ENCODE measurements around the gene PTOV1. TPM values are rescaled to one million over a fixed set of nuclear protein-coding genes. Genes with fewer than 3 reads are reported as not detected.
A peak's percentile ranks its signal among the peaks of the same experiment; 100 is the strongest.

PTOV1 gene
- total RNA-seq (ENCODE audit: unreplicated experiment) = 231 TPM
- long read RNA-seq, transcript PTOV1-212 (13 exons, 1,577 nt) = major isoform, 140 of 188 reads
- long read RNA-seq, transcript PTOV1-220 (13 exons, 1,587 nt) = minor isoform, 12 of 188 reads
- long read RNA-seq, partial matches to known transcripts = 8 of 188 reads
- long read RNA-seq, other reads (novel, unspliced or antisense) = 24 of 188 reads

GRCh38 chr19:49850487-49851342, at the start of gene PTOV1:
Gene PTOV1 (plus strand): TSS chr19:49851159.
- TF ChIP-seq CTCF (IDR thresholded peaks at IDR 0.05; ENCODE audit: unreplicated experiment) = no peak
- Mint-ChIP-seq H3K27me3 (ENCODE audit: unreplicated experiment) (peaks cover 30% of the 10 kb centered on the region), H3K36me3 (ENCODE audit: low read depth, unreplicated experiment) (peaks cover 30% of the 10 kb centered on the region), H3K9me3 (ENCODE audit: unreplicated experiment) (no peaks in the 10 kb centered on the region), H3K4me1 (ENCODE audit: unreplicated experiment) (peaks cover 25% of the 10 kb centered on the region), H3K27ac (ENCODE audit: unreplicated experiment) (peak within 1 kb of the TSS; percentile 95), H3K4me3 (ENCODE audit: unreplicated experiment) (peak within 1 kb of the TSS; percentile 96)
- peak; percentile 92 for DNase-seq (ENCODE audit: low spot score)

GRCh38 chr19:49801401-49801888, 49.5 kb upstream of the PTOV1 start:
- Mint-ChIP-seq H3K4me3 (ENCODE audit: unreplicated experiment) (no peak overlapping the region), H3K27ac (ENCODE audit: unreplicated experiment) (peak overlapping the region; percentile 24), H3K4me1 (ENCODE audit: unreplicated experiment) (peaks cover 10% of the 10 kb centered on the region), H3K36me3 (ENCODE audit: low read depth, unreplicated experiment) (peaks cover 32% of the 10 kb centered on the region), H3K9me3 (ENCODE audit: unreplicated experiment) (no peaks in the 10 kb centered on the region), H3K27me3 (ENCODE audit: unreplicated experiment) (peaks cover 22% of the 10 kb centered on the region)
- no peak for DNase-seq (ENCODE audit: low spot score)
- no peak for TF ChIP-seq CTCF (IDR thresholded peaks at IDR 0.05; ENCODE audit: unreplicated experiment)

- Mint-ChIP-seq H3K4me3 (ENCODE audit: unreplicated experiment) (no peak overlapping the region), H3K4me1 (ENCODE audit: unreplicated experiment) (peaks cover 11% of the 10 kb centered on the region), H3K9me3 (ENCODE audit: unreplicated experiment) (no peaks in the 10 kb centered on the region), H3K27me3 (ENCODE audit: unreplicated experiment) (peaks cover 21% of the 10 kb centered on the region), H3K27ac (ENCODE audit: unreplicated experiment) (no peak overlapping the region), H3K36me3 (ENCODE audit: low read depth, unreplicated experiment) (peaks cover 30% of the 10 kb centered on the region)
- no peak for DNase-seq (ENCODE audit: low spot score)
- no peak for TF ChIP-seq CTCF (IDR thresholded peaks at IDR 0.05; ENCODE audit: unreplicated experiment)
These were observed 48.8 kb upstream of the PTOV1 start for GRCh38 chr19:49801966-49802661.

- Mint-ChIP-seq H3K9me3 (ENCODE audit: unreplicated experiment) (no peaks in the 10 kb centered on the region), H3K36me3 (ENCODE audit: low read depth, unreplicated experiment) (peaks cover 33% of the 10 kb centered on the region), H3K27ac (ENCODE audit: unreplicated experiment) (no peak overlapping the region), H3K4me3 (ENCODE audit: unreplicated experiment) (peak overlapping the region; percentile 44), H3K4me1 (ENCODE audit: unreplicated experiment) (peaks cover 11% of the 10 kb centered on the region), H3K27me3 (ENCODE audit: unreplicated experiment) (peaks cover 23% of the 10 kb centered on the region)
- TF ChIP-seq CTCF (IDR thresholded peaks at IDR 0.05; ENCODE audit: unreplicated experiment) = no peak
- DNase-seq (ENCODE audit: low spot score) = no peak
These were observed 48.0 kb upstream of the PTOV1 start for GRCh38 chr19:49802836-49803528.

Data from endothelial cell (in vitro differentiated cells).